ENCODE data around the gene GNAL. TPM values are rescaled to one million over a fixed set of nuclear protein-coding genes. Genes with fewer than 3 reads are reported as not detected.
"Not testable (repeated sequence)": the region's sequence is repeated elsewhere in the genome, so short reads cannot be mapped to it uniquely, and the experiment has no call there.

GNAL gene
- 0.17 and 0.58 TPM in 2 replicates for total RNA-seq (2014; rRNA removed)
- polyA plus RNA-seq (2012), result 0.17 TPM

GRCh38 chr18:11688972-11689668 is at the start of gene GNAL:
TSS of gene GNAL (plus strand) at chr18:11689264. CDS start at chr18:11689564, 300 bp downstream.
- DNase-seq (ENCODE audit: low read depth), result peak; percentile 72

- not testable (repeated sequence) for DNase-seq (ENCODE audit: low read depth)
Observed at GRCh38 chr18:11647310-11647709, 41.8 kb upstream of the GNAL start.

- not testable (repeated sequence) for DNase-seq (ENCODE audit: low read depth)
Observed at GRCh38 chr18:11647804-11648203, 41.3 kb upstream of the GNAL start.

- no peak for DNase-seq (ENCODE audit: low read depth)
Observed at GRCh38 chr18:11649839-11650238, 39.2 kb upstream of the GNAL start.

GRCh38 chr18:11651899-11652298 is 37.2 kb upstream of the GNAL start:
- DNase-seq (ENCODE audit: low read depth), result no peak

- DNase-seq (ENCODE audit: low read depth), result no peak
Observed at GRCh38 chr18:11653521-11653920, 35.5 kb upstream of the GNAL start.

GRCh38 chr18:11654736-11655605 is 34.1 kb upstream of the GNAL start:
- peak; percentile 24 for DNase-seq (ENCODE audit: low read depth)

- no peak for DNase-seq (ENCODE audit: low read depth)
Observed at GRCh38 chr18:11655606-11655932, 33.5 kb upstream of the GNAL start.

- DNase-seq (ENCODE audit: low read depth), result no peak
Observed at GRCh38 chr18:11657152-11657551, 31.9 kb upstream of the GNAL start.

GRCh38 chr18:11657554-11657953 is 31.5 kb upstream of the GNAL start:
- no peak for DNase-seq (ENCODE audit: low read depth)

- no peak for DNase-seq (ENCODE audit: low read depth)
Observed at GRCh38 chr18:11658019-11658418, 31.0 kb upstream of the GNAL start.

- DNase-seq (ENCODE audit: low read depth), result no peak
Observed at GRCh38 chr18:11658989-11659388, 30.1 kb upstream of the GNAL start.

GRCh38 chr18:11660691-11661090 is 28.4 kb upstream of the GNAL start:
- DNase-seq (ENCODE audit: low read depth), result no peak

- no peak for DNase-seq (ENCODE audit: low read depth)
Observed at GRCh38 chr18:11661430-11661829, 27.6 kb upstream of the GNAL start.

- no peak for DNase-seq (ENCODE audit: low read depth)
Observed at GRCh38 chr18:11663439-11664029, 25.5 kb upstream of the GNAL start.

GRCh38 chr18:11664286-11664685 is 24.8 kb upstream of the GNAL start:
- DNase-seq (ENCODE audit: low read depth), result no peak

GRCh38 chr18:11665146-11665545 is 23.9 kb upstream of the GNAL start:
- DNase-seq (ENCODE audit: low read depth), result no peak

- DNase-seq (ENCODE audit: low read depth), result no peak
Observed at GRCh38 chr18:11665587-11665986, 23.5 kb upstream of the GNAL start.

GRCh38 chr18:11666176-11666575 is 22.9 kb upstream of the GNAL start:
- DNase-seq (ENCODE audit: low read depth), result no peak

- no peak for DNase-seq (ENCODE audit: low read depth)
Observed at GRCh38 chr18:11666831-11667230, 22.2 kb upstream of the GNAL start.

- DNase-seq (ENCODE audit: low read depth), result no peak
Observed at GRCh38 chr18:11667578-11667977, 21.5 kb upstream of the GNAL start.

- no peak for DNase-seq (ENCODE audit: low read depth)
Observed at GRCh38 chr18:11668441-11669169, 20.5 kb upstream of the GNAL start.
